Kidney capillary endothelial cell (primary cell): ENCODE results near the gene KBTBD2.
"Not testable (repeated sequence)": the region's sequence is repeated elsewhere in the genome, so short reads cannot be mapped to it uniquely, and the experiment has no call there.

Experiments
- DNase-seq: peaks from one replicate; pipeline ENCODE4 v3.0.0-alpha.2; 2018; ENCODE audit warnings: low spot score

The KBTBD2 gene

DNA sequence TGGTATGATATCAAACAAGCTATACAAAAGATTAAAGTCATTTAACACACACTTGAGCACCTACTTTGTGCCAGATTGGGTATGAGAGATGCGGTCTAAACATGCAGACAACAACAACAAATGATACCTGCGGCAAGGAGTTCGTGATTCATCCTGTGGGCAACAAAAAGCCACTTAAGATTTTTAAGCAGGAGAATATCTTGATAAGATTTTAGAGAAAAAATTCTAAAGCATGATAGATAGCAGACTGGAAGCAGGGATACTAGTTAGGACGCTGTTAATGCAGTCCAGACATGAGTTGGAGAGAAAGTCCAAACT, 1.6 kb upstream of the KBTBD2 start:
- DNase-seq, result no peak

DNA sequence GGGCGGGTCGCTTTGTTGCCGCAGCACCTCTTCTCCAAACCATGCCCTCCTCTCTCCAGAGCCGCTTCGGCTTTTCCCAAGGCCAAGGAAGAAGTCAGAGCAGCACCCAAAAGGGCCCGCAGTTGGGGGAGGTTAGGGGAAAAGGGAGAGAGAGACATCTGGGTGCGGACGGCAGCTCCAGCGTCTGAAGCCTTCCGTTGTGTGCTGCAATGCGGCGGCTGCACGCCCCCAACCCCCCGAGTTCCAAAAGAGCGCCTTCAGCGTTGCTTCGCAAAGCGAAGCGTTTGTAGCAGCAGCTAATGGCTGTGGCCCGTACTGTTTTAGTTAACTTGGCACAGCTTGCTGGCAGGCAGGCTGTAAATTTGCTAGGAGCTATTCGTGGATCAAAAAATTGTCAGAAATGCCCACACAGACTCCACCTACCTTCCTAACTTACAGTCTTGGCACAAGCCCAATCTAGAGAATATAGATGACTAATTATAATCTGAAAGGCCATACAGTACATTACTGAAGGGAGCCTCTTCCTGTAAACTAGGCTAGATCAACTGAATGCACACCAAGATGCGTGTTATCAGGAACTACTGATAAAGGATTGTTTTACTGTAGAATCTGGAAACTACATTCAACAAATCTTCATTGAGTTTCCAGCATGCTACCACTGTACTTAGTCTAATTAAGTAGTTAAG, 1.1 kb upstream of the KBTBD2 start:
- DNase-seq, result peak; percentile 87

DNA sequence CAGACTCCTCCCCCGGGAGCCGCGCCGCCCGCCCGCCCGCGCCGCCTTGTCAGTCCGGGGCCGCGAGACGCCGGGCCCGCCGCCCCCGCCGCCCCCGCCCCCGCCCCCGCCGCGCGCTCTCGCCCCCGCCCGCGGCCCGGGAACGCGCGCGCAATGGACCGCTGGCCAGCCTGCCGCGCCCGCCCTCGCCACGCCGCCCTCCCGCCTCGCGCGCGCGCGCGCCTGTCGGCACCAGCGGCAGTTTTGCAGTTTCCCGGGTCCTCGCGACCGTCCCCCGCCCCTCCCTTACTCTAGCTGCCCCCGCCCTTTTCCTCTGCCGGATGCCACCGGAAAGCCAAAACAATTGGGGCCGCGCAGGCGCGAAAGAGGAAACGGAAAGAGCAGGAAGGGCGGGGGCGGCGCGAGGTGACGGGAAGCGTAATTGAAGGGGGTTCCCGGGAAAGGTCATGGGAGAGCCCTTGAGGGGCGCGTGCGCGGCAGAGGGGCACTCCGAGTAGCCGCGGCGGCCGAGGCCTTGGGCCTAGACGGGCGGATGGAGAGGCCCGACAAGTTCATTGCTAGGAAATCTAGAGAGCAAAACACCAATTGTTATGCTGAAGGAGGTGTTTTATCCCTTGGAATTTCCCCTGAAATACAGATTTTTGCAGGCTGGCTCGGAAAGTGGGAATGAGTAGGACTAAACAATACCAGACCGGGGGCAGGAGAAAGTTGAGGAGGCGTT, 400 bp upstream of the KBTBD2 start:
- DNase-seq, result peak; percentile 97

DNA sequence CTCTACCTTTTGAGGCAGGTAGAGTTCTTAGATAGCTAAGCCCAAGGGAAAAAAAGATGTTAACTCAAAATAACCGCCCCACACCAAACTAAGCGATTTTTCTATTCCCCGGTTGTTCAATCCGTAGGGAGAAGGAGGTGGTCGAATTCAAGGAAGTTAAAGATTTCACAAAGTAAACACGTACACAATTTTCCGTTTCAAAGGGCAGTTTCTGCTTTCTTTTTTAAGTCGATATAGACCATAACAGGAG, 842 bp downstream of the KBTBD2 start:
- no peak for DNase-seq

DNA sequence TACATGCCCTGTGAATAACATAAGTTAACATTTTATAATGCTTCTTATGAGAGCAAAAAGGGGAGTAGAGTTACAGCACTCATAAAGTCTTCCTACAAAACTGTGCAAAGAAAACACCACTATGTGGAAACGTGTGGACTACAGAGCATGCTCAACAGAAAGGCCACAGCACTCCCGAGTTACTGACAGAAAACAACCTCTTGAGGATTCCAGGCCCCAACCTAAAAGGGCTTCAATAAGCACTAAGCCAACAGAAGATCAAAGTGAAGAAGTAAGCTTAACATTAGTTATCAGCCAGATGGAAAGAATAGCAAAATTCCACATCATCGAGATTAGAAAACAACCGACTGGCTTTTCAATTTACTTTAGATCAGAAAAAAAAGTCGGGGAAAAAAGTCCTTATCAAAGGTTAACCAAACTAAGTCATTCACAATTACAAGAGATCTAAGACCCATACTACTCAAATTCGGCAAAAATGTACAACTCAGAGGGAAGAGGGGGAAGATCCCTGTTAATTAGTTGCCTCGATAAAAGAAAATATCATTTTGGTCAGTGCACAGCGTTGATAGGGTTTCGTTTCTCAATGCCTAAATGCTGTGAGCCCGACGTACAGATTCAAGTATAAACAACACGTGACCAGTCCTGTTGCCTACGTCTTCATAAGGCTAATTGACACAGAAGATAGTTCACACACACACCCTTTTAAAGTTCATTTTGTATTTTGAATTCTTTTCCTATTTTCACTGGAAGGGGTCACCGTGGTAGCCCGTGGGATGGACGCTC, 1.4 kb downstream of the KBTBD2 start:
- DNase-seq, result peak; percentile 50

DNA sequence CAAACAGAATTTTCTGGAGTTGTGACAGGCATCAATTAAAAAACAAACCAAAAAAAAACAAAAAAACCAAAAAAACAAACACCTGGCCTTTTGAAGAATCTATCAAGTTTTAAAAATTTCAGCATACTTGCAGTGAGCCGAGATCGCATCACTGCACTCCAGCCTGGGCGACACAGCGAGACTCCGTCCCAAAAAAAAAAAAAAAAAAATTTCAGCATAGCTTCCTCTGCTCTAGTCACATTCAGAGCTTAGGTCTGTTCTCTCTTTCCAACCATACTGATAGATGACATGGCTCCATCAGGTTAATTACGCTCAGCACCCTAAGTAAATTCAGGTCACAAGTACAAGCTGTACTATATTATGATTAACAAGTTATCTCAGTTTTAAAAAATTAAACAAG, 3.1 kb downstream of the KBTBD2 start:
- no peak for DNase-seq

DNA sequence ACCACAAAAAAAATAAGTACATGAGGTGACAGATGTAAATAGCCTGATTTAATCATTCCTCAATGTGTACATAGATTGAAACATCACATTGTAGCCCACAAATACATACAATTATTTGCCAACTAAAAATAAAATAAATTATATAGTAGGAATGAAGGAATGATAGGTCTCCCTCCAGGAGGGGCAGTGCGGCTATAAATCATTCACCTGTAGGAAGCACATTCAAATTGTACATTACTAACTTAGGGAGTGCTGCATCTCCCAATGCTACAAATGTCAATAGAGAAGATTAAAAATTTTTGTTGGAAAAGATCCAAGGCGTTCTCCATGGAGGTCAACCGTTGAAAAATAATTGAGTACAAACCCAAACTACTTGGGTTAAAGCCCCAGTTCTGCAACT, 4.2 kb downstream of the KBTBD2 start:
- no peak for DNase-seq

DNA sequence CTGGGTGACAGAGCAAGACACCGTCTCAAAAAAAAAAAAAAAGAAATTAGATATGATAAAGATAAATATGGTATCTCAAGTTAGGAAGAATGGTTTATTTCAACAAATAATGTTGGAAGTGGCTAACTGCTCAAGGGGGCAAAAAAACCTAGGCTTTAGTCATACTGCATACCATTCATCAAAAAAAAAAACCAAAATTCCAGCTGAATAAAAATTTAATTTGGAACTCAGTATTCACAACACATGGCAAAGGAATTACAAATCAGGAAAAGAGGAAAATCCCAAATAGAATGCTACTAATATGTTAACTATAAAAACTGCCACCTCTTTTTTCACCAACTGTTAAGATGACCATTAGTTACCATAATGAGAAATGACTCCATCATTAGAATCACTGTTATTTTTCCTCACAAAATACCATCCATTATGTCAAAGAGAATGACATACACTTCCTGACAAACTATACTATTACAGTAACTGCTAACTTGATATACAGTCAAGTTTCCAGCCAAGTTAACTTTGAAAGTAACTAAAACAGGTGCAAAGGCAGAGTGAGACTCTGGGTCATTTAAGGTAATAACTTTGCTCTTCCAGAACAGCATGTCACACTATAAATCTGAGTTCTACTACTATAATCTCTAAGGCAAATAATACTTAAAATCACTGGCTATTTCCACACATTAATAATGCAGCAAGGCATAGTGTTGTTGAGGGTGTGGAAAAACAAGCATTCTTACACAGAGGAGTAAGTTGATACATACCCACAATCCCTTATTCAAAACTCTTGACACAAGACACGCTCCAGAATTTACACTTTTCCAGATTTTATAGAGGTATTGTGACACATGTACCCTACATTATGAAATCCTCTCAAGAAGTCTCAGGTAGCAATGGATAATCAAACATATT, 10.2 kb downstream of the KBTBD2 start:
- no peak for DNase-seq

DNA sequence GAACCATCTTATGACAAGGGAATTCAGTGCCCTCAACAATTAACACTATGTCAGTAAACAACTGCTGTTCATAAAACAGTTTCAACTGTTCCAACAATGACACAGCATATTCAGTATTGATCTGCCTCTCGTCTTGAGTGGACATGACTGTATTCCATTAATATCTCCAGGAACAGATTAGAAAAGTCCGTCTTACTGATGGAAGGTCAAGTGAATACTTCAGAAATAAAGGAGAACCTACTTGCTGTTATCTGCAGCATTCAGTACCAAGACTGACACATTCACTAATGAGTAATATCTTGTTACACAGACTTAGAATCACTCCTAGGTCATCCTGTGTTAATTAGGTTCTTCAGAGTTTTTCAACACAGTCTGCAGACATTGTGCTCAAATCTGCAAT, 12.1 kb downstream of the KBTBD2 start:
- peak; percentile 26 for DNase-seq

DNA sequence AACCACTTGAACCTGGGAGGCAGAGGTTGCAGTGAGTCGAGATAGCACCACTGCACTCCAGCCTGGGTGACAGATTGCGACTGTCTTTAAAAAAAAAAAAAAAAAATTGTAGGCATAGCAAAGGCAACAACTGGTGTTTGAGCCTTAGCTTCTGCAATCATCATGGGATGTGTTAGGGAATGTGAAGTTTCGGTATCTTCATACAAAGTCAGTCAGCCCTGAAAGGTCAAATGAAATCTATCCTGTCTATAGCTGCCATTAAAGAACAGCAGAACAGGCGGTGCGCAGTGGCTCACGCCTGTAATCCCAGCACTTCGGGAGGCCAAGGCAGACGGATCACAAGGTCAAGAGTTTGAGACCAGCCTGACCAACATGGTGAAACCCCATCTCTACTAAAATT, 13.5 kb downstream of the KBTBD2 start:
- DNase-seq, result not testable (repeated sequence)

DNA sequence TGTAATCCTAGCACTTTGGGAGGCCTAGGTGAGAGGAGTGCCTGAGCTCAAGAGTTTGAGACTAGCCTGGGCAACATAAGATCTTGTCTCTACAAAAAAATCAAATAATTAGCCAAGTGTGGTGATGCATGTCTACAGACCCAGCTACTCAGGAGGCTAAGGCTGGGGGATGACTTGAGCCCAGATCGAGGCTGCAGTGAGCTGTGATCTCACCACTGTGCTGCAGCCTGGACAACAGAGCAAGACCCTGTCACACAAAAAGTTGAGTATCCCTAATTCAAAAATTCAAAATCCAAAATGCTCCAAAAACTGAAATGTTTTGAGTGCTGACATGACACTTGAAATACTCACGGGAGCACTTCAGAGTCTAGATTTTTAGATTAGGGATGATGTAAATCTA, 19.1 kb downstream of the KBTBD2 start:
- DNase-seq, result no peak

DNA sequence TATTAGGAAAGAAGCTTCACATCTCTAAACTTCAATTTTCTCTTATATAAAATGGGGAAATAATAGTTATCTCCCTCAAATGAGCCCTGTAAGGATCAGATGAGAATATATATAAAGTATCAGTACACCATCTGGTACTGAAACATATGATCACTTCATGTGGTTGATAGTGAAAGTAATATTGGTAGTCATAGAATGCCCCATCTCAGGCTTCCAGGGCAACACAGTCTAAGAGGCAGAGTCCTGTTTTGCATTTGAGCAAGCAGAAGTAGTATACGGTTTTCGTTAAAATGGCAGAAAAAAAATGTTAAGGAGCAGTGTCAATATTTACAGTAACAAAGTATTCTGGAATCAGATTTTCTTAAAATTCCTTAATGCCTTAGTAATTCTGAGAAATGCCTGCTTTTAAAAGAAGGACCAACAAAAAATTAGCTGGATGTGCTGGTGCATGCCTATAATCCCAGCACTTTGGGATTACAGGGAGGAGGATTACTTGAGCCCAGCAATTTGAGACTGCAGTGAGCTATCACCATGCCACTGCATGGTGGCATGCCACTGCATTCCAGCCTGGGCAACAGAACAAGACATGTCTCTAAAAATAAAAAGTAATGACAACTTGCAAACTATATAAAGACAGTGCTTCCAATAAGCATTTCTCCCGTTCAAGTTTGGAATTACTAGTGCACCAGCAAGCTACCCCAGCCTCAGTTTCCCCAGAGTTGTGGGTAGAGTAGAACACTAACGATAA, 19.8 kb downstream of the KBTBD2 start:
- DNase-seq, result no peak

DNA sequence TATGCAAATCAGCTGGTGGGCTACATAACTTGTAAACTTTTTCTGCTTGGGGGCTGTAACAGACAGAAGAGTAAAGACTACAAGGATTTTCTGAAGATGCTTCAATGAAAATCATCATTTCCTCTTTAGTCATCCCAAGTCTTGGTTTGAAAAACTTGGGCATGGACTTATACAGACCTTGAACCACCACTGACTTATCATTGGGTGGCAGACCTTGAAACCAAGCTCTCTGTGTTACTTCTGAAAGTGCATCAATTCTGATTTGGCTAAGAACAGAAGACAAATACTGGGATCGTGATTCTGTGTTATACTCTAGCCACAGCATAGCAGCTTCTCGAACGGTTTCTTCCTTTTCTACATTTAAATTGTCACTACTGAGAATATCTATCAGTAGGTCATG, 21.3 kb downstream of the KBTBD2 start:
- DNase-seq, result no peak

DNA sequence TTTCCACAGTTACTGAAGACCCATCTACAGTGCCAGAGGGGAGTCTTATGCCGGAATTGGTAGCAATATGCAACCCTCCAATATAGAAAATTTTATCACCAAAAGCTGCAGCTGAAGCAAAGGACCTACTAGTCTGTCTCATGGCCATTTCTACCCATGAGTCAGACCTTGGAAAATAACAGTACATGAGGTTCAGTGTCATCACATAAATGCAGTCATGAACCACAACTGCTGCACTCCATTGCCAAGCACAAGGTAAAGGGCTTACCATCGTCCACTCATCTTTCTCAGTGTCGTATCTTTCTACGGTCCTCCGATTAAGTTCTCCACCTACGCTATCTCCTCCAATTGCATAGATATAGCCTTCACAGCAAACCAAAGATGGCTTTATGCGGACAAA, 21.8 kb downstream of the KBTBD2 start:
- no peak for DNase-seq

DNA sequence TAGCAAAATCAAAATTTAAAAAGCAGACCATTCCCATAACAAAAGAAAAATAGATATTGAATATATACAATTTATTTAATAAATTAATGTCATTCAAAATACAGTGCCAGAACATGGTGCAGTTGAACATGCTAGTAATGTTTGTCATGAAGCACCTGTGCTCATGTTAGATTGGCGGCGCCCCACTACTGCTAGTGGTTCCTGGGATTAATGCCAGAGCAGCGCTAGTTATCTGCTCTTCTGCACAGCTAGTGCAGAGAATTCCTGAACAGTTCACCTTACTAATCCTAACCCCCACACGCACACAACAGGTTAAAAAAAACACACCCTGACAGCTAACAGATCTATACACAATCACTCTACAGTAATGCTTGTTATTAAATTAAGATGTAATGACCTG, 23.4 kb downstream of the KBTBD2 start:
- DNase-seq, result no peak

DNA sequence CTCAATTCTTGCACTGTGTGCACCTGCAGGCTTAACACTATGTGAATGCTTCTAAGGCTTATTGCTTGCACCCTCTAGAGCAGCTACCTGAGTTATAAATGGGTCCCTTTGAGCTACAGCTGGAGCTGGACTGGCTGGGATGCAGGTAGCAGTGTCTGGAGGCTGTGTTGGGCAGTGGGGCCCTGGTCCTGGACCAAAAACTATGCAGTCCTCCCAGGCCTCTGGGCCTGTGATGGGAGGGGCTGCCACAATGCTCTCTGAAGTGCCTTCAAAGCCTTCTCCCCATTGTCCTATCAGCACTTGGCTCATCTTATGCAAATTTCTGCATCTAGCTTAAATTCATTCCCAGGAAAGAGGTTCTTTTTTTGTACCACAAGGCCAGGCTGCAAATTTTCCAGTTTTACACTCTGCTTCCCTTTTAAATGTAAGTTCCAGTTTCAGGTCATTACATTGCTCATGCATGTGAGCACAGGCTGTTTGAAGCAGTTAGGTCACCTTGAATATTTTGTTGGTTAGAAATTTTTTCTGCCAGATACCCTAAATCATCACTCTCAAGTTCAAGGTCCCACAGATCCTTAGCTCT, 26.0 kb downstream of the KBTBD2 start:
- no peak for DNase-seq

DNA sequence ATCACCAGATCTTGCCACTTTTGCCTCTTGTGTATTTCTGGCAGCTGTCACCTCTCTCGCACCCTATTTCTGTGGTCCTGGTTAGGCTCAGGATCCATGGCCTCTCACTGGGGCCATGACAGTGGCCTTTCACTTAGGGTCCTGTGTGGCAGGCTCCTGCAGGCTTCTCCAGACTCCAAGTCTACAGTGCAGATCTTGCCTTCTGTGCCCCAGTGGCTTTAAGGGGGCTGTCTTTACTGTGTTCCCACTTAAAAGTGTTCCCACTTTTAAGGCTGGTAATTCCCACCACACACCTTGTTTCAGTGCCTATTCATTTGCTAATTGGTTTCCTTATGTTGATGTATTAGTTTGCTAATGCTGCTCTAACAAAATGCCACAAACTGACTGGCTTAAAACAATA, 27.7 kb downstream of the KBTBD2 start:
- not testable (repeated sequence) for DNase-seq

DNA sequence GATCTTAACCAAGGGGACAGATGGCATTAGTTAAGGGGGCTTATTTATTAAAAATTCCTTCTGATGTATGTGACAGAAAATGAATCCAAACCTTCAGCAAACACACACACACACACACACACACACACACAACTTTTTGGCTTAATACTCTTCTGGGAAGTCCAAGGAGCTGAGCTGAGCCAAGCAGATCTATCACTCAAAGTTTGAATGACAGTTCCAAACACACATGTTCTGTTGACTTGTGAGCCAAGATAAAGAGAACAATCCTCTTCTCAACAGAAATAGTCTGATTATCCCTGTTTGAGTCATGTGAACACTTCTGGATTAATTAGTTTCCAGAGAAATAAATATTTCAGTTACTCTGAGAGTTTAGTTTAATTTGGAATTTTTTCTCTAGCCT, 31.5 kb downstream of the KBTBD2 start:
- no peak for DNase-seq

DNA sequence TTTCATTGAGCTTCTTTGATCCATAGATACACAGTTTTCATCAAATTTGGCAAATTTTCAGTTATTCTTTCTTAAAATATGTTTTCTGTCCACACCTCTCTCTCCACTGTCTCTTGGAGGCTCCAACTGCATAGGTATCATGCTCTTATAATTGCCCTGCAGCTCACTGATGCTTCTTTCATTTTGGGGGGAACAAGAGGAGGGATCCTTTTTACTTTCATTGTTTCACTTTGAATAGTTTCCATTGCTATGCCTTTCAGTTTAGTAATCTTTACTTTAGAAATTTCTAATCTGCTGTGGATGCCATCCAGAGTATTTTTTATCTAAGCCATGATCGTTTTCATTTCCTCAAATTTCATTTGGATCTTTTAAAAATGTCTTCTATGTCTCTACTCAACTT, 32.9 kb downstream of the KBTBD2 start:
- DNase-seq, result no peak

DNA sequence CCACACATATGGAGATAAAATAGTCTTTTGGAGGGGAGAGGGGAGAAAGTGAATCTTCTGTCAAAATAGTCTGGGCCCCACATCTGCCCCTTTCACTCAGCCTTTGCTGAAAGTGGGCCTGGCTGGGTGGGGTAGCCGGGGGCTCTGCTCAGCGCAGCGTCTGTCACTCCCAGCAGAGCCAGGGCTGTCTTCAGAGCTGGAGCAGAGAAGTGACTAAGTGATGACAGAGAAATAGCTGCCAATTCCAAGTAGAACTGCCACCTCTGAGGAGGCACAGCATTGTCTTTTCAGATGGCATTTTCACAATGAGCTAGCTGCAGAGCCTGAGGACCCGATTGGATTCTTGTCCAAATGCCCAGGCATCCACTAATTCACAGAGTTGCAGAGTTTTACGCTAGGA, 34.5 kb downstream of the KBTBD2 start:
- not testable (repeated sequence) for DNase-seq
